Choroid plexus epithelial cell (primary cell): ENCODE measurements around the gene TMEM72.

Source experiments
- DNase-seq: peaks from one replicate; pipeline ENCODE4 v3.0.0-alpha.2; 2010; ENCODE audit warnings: low read depth
- H3K4me3 ChIP-seq: 2 replicates; pipeline ENCODE4 v1.5.1; 2011; ENCODE audit warnings: low read depth, mild to moderate bottlenecking, control low read depth, low read length, moderate library complexity
- CTCF ChIP-seq: conservative IDR thresholded peaks from 2 replicates; pipeline ENCODE4 v1.5.1; 2011; ENCODE audit warnings: low read depth, mild to moderate bottlenecking, control low read depth, inconsistent platforms, low read length, moderate library complexity

TMEM72 gene

GRCh38 chr10:44933451-44934321 is 22.5 kb downstream of the TMEM72 start:
- no peak overlapping the region for H3K4me3 ChIP-seq
- no peak for TF ChIP-seq CTCF
- DNase-seq: no peak

DNA sequence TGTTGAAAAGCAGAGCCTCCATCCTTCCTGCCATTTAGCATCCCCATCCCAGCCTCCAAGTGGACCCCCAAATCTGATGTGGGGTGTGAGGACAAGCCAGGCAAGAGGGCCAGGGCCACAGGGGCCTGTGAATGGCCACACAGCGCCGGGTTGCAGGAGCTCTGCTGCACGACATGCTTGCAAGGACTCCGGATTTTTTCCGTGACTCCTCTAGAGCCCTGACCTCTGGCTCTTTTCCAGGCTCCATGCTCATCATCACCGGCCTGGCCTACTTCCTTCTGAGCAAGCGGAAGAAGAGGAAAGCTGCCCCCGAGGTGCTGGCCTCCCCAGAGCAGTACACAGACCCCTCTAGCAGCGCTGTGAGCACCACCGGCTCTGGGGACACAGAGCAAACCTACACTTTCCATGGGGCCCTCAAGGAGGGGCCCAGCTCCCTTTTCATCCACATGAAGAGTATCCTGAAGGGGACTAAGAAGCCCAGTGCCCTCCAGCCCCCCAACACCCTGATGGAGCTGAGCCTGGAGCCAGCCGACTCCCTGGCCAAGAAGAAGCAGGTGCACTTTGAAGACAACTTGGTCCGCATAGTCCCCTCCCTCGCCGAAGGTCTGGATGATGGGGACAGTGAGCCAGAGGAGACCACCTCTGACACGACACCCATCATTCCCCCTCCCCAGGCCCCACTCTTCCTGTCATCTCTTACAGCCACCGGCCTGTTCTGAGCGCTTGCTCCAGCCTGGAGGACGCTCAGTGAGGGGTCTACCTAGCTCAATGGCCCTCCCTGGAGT is 23.5 kb downstream of the TMEM72 start:
- TF ChIP-seq CTCF: no peak
- no peak overlapping the region for H3K4me3 ChIP-seq
- peak; percentile 32 for DNase-seq

DNA sequence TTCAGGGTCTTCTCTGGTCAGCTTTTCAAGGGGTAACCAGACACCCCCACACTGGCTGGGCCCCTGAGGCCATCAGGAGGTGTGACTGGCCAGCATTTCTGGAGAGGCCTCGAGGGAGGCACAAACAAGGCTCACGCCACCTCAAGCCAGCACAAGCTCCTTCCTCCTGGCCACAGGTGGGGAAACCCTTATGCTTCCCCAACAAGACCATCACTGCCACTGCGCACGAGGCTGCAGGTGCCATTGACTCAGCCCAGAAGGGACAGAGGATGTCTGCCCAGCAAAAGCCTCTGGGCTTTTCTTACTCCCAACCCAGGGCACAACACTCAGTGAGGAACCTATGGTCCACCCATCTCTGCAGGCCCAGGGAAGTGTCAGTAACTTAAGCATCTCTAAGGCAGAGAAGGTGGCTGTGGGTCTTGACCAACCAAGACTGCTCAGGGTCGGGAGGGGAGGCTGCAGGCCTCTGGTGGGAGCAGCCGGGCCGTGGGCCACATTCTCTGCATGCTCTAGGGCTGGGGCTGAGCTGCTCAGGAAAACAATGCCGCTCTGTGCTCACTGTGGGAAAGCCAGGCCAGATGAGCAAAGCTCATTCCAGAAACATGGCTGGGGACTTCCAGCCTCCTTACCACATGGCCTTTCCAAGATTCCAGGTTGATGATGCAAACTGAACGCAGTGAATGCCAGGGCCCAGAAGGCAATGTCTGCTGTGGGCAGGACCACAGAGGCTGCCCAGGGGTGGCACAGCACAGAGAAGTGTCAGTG is 24.2 kb downstream of the TMEM72 start:
- peak; percentile 71 for DNase-seq
- no peak overlapping the region for H3K4me3 ChIP-seq
- no peak for TF ChIP-seq CTCF

DNA sequence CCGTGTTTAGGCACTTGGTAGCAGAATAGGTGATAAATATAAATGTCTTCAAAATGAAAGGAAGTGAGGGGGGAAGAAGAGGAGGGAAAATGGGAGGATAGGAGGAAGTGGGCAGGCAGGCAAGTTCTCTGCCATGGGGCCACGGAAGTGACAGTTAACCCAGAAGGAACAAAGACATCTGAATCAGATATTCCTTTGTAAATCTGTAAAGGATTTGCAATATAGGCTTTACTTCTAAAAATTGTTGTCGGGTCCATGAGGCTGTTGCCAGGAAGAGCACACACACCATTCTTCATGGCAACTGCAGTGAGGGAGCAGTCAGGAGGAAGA is 24.8 kb downstream of the TMEM72 start:
- no peak overlapping the region for H3K4me3 ChIP-seq
- no peak for DNase-seq
- no peak for TF ChIP-seq CTCF

- H3K4me3 ChIP-seq: no peak overlapping the region
- no peak for TF ChIP-seq CTCF
- DNase-seq: no peak
These were observed 25.3 kb downstream of the TMEM72 start for GRCh38 chr10:44936314-44936975.

DNA sequence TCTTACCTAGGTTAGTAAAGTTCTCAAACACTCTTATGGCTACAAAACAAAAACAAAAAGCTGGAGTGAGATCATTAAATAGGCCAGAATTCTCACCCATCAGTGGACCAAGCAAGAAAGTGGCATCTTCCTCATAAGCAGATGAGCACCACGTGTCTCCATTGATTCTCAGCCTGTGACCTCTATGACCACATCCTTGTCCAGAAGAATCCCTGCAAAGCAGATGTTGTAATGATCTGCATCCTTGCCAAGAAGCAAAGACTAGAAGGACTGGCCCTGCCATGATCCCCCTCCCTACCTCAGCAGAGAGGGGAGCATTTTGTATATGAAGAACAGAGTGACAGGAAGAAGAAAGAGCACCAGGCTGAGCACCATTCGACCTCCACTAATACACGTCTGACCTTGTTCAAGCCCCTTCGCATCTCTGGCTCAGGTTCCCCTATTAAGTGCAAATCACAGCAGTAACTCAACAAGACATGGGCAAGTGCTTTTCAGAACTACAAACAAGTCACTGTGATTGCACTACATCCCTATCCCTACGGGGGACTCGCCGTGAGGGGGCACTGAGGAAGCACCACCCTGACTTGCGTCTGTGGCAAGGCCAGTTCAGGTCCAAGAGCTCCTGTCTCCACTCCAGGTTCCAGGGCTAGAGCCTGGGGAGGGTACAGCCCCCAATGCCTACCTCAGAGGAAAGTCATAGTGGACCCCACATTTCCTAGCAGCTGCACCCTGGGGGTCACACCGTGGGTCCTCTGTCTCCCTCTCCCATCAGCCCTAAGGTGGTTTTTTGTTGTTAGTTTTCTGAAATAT is 26.3 kb downstream of the TMEM72 start:
- no peak for TF ChIP-seq CTCF
- peak; percentile 72 for DNase-seq

More for the DNA sequence above, 26.3 kb downstream of the TMEM72 start:
- H3K4me3 ChIP-seq: no peak overlapping the region
